Pancreas (tissue), 10 donors: Measurements from ENCODE around the gene MAD2L2. TPM values are rescaled to one million over a fixed set of nuclear protein-coding genes. Genes with fewer than 3 reads are reported as not detected.

Source experiments
- ATAC-seq, 4 donors: fragments of 200-7000 bp; cut with Tn5 transposase; one replicate each; pipeline versions ENCODE4 v1.8.0 to v1.9.1; 2020; ENCODE audit warnings: mild to moderate bottlenecking in 4 of 4, moderate library complexity in 4 of 4
- DNase-seq, 6 donors: peaks; one replicate each; pipeline ENCODE4 v3.0.0-alpha.2; 2020
- FAIRE-seq: peaks from 2 replicates; lab custom pipeline; 2012; peaks lifted over from hg19 to GRCh38; lab: Jason Lieb, UNC
- H3K27ac ChIP-seq, 4 donors: fragments of 200-600 bp; sonication (generic); 1 replicate in 3 of 4; 2 replicates in 1 of 4; pipeline versions ENCODE4 v1.5.0 to v1.8.0; 2020
- H3K27me3 ChIP-seq, 4 donors: fragments of 200-600 bp; one replicate each; pipeline ENCODE4 v1.8.0; 2021
- H3K36me3 ChIP-seq, 3 donors: fragments of 200-600 bp; sonication (generic) in 1 of 3; one replicate each; pipeline versions ENCODE4 v1.5.0 to v1.8.0; 2020 to 2021
- H3K4me1 ChIP-seq, 3 donors: fragments of 200-600 bp; one replicate each; pipeline ENCODE4 v1.8.0; 2021
- H3K4me3 ChIP-seq, 4 donors: fragments of 200-600 bp; sonication (generic) in 2 of 4; one replicate each; pipeline versions ENCODE4 v1.5.0 to v1.8.0; 2020 to 2021
- H3K9me3 ChIP-seq, 4 donors: fragments of 200-600 bp; one replicate each; pipeline ENCODE4 v1.8.0; 2021
- CTCF ChIP-seq, 4 donors: fragments of 200-600 bp; sonication (generic) in 3 of 4; IDR thresholded peaks; one replicate each; pipeline versions ENCODE4 v1.5.0 to v1.8.0; 2021; ENCODE audit warnings: antibody characterized with exemption in 4 of 4
- WGBS, 2 donors: extraction: QIAGEN DNeasy Blood & Tissue Kit; methylation state at CpG; one replicate each; pipeline ENCODE4 v1.1.7; 2013; 5-methylcytosine and 5-hydroxymethylcytosine counted together
- intact Hi-C, 3 donors: fragments of 100-400 bp; cut with DNase I; formaldehyde crosslinking; loops; one replicate each; pipeline versions ENCODE4 v1.11.1 to v1.14.2; 2022
- polyA plus RNA-seq, 2 donors: library from polyadenylated mRNA; stranded (reverse); fragments of 200-250 nt; gene quantifications; one replicate each; pipeline ENCODE4 v1.2.3, GENCODE V29; 2013
- total RNA-seq, 6 donors: library from RNA; stranded (reverse); fragmentation: NEBNext Ultra II Directional in 4 of 6; extraction: Animal tissue kit (Norgen Biotek cat#: 25700) in 4 of 6; gene quantifications; one replicate each; pipeline versions ENCODE4 v1.2.1 to v1.2.4, GENCODE V29; 2021 to 2023
- donor health status: healthy with polysubstance abuse.
- donor health status: DM: no; HTN: no; CAD: no; lungs with moderate emphysema.
- donor health status: DM: no; HTN: no; CAD: no.
- donor health status: control.
- donor health status: control.
- donor health status: Bipolar disorder and iron deficiency.
- donor health status: DM: yes; HTN: yes; CAD: no.
- donor health status: DM: no; HTN: no; CAD: no.
- donor health status: DM: no; HTN: no; CAD: no.
- donor health status: DM: yes; HTN: yes; CAD: no.

The MAD2L2 gene
- total and polyA plus RNA-seq, 8 donors: 15.6 to 27.0 (median 22.4) TPM

DNA sequence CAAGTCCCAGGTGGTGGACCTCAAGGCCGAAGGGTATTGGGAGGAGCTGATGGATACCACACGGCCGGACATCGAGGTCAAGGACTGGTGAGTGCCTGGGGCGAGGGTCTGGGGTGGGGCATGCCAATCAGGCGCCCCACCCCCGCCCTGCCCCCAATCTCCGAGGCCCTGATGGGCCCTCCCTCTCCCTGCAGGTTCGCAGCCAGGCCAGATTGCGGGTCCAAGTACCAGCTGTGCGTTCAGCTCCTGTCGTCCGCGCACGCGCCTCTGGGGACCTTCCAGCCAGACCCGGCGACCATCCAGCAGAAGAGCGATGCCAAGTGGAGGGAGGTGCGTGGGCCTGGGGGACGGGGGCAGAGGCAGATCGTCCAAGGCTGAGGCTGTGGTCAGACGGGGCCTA, 22.4 kb downstream of the MAD2L2 start:
- H3K4me1 ChIP-seq: peaks cover 0 to 8% (median 4%) of the 10 kb centered on the region in 3 donors
- peak in 1 of 6 donors; percentile 70 for DNase-seq
- no peaks in the 10 kb centered on the region for H3K27me3 ChIP-seq
- peaks cover 0 to 6% (median 0%) of the 10 kb centered on the region in 3 donors for H3K36me3 ChIP-seq
- TF ChIP-seq CTCF (IDR thresholded peaks at IDR 0.05): no peak
- FAIRE-seq: no peak
- WGBS, 2 donors: 78 to 89% methylated on average over 15 to 23 of the region's 23 CpGs
- intact Hi-C loops: loop anchor here in 1 of 3 donors (10.0 kb wide), 1 partner anchor 66 kb away; no protein-coding TSS in a partner anchor
- no peak overlapping the region for H3K4me3 ChIP-seq
- no peaks in the 10 kb centered on the region for H3K9me3 ChIP-seq
- H3K27ac ChIP-seq: no peak overlapping the region
- ATAC-seq: no peak

DNA sequence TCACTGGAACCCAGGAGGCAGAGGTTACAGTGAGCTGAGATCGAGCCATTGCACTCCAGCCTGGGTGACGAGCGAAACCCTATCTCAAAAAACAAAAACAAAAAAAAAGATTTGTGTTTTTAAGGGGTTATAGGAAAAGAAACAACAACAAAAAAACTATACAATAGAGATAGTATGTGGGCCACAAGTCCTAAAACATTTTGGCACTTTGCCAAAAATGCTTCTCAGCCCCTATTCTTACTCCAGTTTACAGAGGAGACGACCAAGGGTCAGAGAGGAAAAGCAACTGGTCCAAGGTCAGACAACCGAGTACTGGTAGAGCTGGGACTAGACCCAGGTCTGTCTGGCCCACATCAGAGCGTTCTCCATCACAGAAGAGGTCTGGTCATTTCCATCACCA, 23.3 kb downstream of the MAD2L2 start:
- FAIRE-seq: no peak
- ATAC-seq: no peak
- Histone ChIP-seq H3K36me3 (peaks cover 0 to 6% (median 0%) of the 10 kb centered on the region in 3 donors), H3K27ac (no peak overlapping the region), H3K27me3 (no peaks in the 10 kb centered on the region), H3K4me1 (peaks cover 0 to 8% (median 4%) of the 10 kb centered on the region in 3 donors), H3K4me3 (no peak overlapping the region), H3K9me3 (no peaks in the 10 kb centered on the region)
- intact Hi-C loops: loop anchor here in 1 of 3 donors (10.0 kb wide), 1 partner anchor 67 kb away; no protein-coding TSS in a partner anchor
- TF ChIP-seq CTCF (IDR thresholded peaks at IDR 0.05): no peak
- 66 to 73% methylated on average over 6 of the region's 6 CpGs for WGBS, 2 donors
- DNase-seq: no peak

DNA sequence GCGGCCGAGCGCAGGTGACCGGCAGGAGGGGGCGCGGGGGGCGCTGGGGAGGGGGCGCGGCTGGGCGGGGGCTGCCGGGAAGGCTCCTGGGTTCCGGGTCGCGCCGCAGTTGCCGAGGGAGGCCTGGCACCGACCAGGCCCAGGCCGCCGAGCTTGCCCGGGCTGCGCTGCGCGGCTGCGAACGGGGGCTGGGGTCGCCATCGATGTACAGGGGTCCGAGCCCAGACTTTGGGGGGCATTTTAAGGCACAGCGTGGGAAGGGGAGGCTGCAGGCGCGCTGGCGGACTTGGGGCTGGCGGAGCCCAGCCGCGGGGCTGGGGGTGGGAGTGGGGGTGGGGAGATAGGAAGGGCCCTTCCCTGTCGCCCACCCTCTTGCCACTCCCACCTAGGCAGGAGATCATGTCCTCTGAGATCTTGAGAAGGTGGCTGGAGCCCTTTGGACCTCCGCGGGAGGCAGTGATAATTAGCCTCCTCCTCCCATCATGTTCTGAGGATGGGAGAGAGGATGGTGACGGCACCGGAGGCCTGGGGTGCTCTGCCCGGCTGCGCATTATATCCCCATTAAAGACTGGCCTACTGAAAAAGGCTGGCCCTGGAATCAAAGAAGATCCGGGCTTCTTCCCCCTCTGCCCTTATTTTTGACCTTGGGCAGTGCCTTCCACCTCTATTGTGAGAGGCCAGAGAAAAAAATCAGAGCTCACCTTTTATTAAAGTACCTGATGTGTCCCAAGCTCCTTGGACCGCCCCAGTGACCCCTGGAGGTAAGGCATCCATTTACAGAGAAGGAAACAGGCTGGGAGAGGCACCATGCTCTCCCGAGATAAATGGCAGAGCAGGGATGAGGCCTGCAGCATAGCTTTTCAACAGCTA, 25.8 kb downstream of the MAD2L2 start:
- peak in 1 of 4 donors; percentile 0 for ATAC-seq
- no peak for DNase-seq
- FAIRE-seq: no peak
- no peak for TF ChIP-seq CTCF (IDR thresholded peaks at IDR 0.05)
- Histone ChIP-seq H3K9me3 (no peaks in the 10 kb centered on the region), H3K4me1 (peaks cover 0 to 18% (median 17%) of the 10 kb centered on the region in 3 donors), H3K36me3 (no peaks in the 10 kb centered on the region), H3K27ac (peak overlapping the region in 2 of 4 donors; percentile 34 to 41), H3K27me3 (no peaks in the 10 kb centered on the region), H3K4me3 (peak overlapping the region; percentile 43 to 71 (median 56))
- intact Hi-C loops: loop anchor here in 2 of 3 donors (5.0 to 10.0 kb wide), 2 partner anchors 62 to 70 kb away; no protein-coding TSS in a partner anchor
- whole genome bisulfite sequencing, 2 donors: 5 to 8% methylated on average over 28 to 45 of the region's 45 CpGs

DNA sequence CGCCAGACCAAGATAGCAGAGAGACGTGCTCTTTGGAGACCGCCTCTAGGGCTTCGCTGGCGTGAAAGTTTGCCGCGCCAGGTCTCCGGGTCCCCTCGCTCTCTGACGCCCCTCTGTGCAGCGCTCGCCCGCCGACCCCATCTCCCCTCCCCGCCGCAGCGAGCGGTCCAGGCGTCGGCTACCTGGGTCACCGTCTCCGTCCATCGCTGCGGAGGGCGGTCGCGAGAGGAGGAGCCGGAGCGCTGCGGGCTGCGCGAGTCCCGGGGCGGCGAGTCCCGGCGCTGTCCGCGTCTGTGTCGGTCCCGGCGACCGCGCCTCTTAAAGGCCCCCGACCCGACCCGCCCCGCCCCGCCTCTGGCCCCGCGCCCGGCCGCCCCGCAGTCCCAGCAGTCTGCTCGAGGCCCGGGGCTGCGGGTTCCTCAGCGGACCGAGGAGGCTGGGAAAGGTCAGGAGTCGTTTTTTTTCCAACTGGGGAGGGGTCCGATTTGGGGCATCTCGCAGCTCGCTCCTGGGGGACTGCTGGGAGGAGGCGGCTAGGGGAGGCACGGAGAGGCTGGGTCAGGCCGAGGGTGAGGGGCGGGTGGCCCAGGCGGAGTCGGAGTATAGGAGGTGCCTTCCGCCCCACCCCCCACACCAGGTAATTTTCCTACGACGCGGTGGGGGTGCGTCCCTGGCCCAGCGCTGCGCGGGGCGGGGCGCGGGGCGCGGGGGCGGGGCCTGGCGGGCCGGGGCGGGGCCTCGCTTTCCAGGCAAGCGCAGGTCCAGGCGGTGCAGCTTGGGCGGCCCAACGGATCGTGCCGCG, 26.6 kb downstream of the MAD2L2 start, which contains the start of the genes FBXO2 and FBXO44:
Gene FBXO2, minus strand, starts transcription at position 293 of the 802 bp plus-strand sequence. Its CDS starts 89 bp downstream, at position 204.
Gene FBXO44, plus strand, starts transcription at position 741 of the 802 bp plus-strand sequence. CDS start 959 bp downstream, outside the sequence.
- Histone ChIP-seq H3K9me3 (no peaks in the 10 kb centered on the region), H3K4me1 (peaks cover 3 to 20% (median 17%) of the 10 kb centered on the region in 3 donors), H3K27me3 (no peaks in the 10 kb centered on the region), H3K27ac (peak within 1 kb of the TSS; percentile 51 to 91 (median 80)), H3K4me3 (peak within 1 kb of the TSS; percentile 43 to 71 (median 56)), H3K36me3 (no peaks in the 10 kb centered on the region)
- peak; percentile 46 to 74 (median 62) for ATAC-seq
- TF ChIP-seq CTCF (IDR thresholded peaks at IDR 0.05): no peak
- intact Hi-C loops: loop anchor here in 2 of 3 donors (5.0 to 10.0 kb wide), 2 partner anchors 63 to 70 kb away; no protein-coding TSS in a partner anchor
- WGBS, 2 donors: 3 to 4% methylated on average over 67 to 94 of the region's 94 CpGs
- FAIRE-seq: no peak
- DNase-seq: peak; percentile 79 to 90 (median 84)
